Measurements from ENCODE around the gene KCTD14. TPM values are rescaled to one million over a fixed set of nuclear protein-coding genes. Genes with fewer than 3 reads are reported as not detected.

The KCTD14 gene
- total RNA-seq, 1 experiment from 2014 or later, result 1.6 TPM

DNA sequence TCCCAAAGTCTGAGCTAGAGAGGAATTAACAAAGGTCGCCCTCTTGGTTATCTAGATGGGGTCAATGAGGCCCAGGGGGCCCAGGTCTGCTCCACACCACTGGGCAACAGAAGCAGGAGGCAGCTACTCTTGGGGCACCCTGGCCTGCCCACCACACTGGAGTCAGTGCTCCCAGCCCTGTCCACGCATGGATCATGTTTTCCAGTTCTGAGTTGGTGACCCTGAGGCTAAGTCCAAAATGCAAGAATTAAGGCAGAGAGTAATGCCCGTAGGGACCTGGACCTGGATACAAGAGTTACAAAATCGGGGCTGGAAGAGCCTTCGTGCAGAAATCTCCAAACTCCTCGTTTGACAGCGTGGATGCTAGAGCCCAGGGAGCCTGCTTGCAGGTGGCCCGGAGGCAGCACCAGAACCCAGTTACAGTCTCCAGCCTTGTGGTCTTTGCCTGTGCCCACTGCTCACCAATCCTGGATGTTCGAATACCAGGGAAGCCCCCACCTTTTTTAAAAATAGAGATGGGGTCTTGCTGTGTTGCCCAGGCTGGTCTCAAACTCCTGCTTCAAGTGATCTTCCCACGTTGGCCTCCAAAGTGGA lies 34.5 kb upstream of the KCTD14 start:
- Histone ChIP-seq H4K20me1 (ENCODE audit: low read length) (no peaks in the 10 kb centered on the region), H3K27me3 (ENCODE audit: low read length) (no peaks in the 10 kb centered on the region), H3K27ac (ENCODE audit: low read length) (no peak overlapping the region), H3K9ac (ENCODE audit: low read length) (no peak overlapping the region), H3K4me1 (ENCODE audit: insufficient read depth, low read length) (no peaks in the 10 kb centered on the region), H3K79me2 (ENCODE audit: low read length) (no peaks in the 10 kb centered on the region), H3K4me2 (ENCODE audit: low read length) (no peak overlapping the region), H3F3A (ENCODE audit: low read length, unreplicated experiment) (no peaks in the 10 kb centered on the region), H3K9me2 (replicated peaks; ENCODE audit: low read length) (no peaks in the 10 kb centered on the region), H3K4me3 (ENCODE audit: low read length) (no peak overlapping the region), H3K36me3 (ENCODE audit: low read depth, low read length) (no peaks in the 10 kb centered on the region), H3K9me3 (ENCODE audit: low read length) (no peaks in the 10 kb centered on the region), H2AFZ (ENCODE audit: low read length) (no peak overlapping the region)
- CTCF ChIA-PET, result no interaction called here
- DNase-seq, result no peak
- intact Hi-C loops (cut with micrococcal nuclease), result no loop called here
- TF ChIP-seq EZH2 (IDR thresholded peaks at IDR 0.05; ENCODE audit: low read length, unreplicated experiment) (no peak), EZH2phosphoT487 (IDR thresholded peaks at IDR 0.05; ENCODE audit: borderline replicate concordance, low read length) (no peak)
- TF ChIP-seq, protein P1, sequence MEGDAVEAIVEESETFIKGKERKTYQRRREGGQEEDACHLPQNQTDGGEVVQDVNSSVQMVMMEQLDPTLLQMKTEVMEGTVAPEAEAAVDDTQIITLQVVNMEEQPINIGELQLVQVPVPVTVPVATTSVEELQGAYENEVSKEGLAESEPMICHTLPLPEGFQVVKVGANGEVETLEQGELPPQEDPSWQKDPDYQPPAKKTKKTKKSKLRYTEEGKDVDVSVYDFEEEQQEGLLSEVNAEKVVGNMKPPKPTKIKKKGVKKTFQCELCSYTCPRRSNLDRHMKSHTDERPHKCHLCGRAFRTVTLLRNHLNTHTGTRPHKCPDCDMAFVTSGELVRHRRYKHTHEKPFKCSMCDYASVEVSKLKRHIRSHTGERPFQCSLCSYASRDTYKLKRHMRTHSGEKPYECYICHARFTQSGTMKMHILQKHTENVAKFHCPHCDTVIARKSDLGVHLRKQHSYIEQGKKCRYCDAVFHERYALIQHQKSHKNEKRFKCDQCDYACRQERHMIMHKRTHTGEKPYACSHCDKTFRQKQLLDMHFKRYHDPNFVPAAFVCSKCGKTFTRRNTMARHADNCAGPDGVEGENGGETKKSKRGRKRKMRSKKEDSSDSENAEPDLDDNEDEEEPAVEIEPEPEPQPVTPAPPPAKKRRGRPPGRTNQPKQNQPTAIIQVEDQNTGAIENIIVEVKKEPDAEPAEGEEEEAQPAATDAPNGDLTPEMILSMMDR (conservative IDR thresholded peaks at IDR 0.05; ENCODE audit: low read depth, low read length), result no peak
- BruUV-seq (replicated peaks), result no TSS peak
- no peak for ATAC-seq
- POLR2A ChIA-PET (ENCODE audit: unreplicated experiment), result no interaction called here

- Histone ChIP-seq H3K36me3 (ENCODE audit: low read depth, low read length) (no peaks in the 10 kb centered on the region), H3K4me3 (ENCODE audit: low read length) (no peak overlapping the region), H3K27ac (ENCODE audit: low read length) (no peak overlapping the region), H3K9ac (ENCODE audit: low read length) (no peak overlapping the region), H3K4me2 (ENCODE audit: low read length) (no peak overlapping the region), H3F3A (ENCODE audit: low read length, unreplicated experiment) (no peaks in the 10 kb centered on the region), H3K9me3 (ENCODE audit: low read length) (no peaks in the 10 kb centered on the region), H4K20me1 (ENCODE audit: low read length) (no peaks in the 10 kb centered on the region), H3K27me3 (ENCODE audit: low read length) (no peaks in the 10 kb centered on the region), H3K79me2 (ENCODE audit: low read length) (no peaks in the 10 kb centered on the region), H3K9me2 (replicated peaks; ENCODE audit: low read length) (no peaks in the 10 kb centered on the region), H2AFZ (ENCODE audit: low read length) (no peak overlapping the region), H3K4me1 (ENCODE audit: insufficient read depth, low read length) (peaks cover 9% of the 10 kb centered on the region)
- DNase-seq (no peak), ATAC-seq (no peak)
- no peak for TF ChIP-seq EZH2 (IDR thresholded peaks at IDR 0.05; ENCODE audit: low read length, unreplicated experiment)
- no peak for TF ChIP-seq EZH2phosphoT487 (IDR thresholded peaks at IDR 0.05; ENCODE audit: borderline replicate concordance, low read length)
- TF ChIP-seq, protein P1 (conservative IDR thresholded peaks at IDR 0.05; ENCODE audit: low read depth, low read length), result no peak
- intact Hi-C loops (cut with micrococcal nuclease), result no loop called here
- ChIA-PET POLR2A (ENCODE audit: unreplicated experiment) (no interaction called here), CTCF (no interaction called here)
- no TSS peak for BruUV-seq (replicated peaks)
Measured at GRCh38 chr11:78056093-78056492, 33.0 kb upstream of the KCTD14 start.

DNA sequence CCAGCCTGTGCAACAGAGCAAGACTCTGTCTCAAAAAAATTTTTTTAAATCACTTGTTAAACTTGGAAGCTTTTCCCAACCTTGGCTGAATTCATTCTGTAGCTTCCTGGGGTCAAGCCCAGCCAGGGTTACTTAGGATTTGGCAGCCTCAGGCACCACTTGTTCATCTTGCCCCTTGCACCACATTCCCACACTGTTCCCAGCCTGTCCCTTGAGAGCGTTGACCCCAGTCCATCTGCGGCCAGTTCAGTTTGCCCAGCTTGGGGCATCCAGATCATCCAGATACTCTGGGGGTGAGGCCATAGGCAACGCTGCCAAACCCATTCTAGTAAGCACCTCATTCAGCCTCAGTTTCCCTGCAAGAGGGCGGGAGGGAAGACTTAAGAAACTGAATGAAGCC lies 31.9 kb upstream of the KCTD14 start:
- Histone ChIP-seq H3K4me1 (ENCODE audit: insufficient read depth, low read length) (peaks cover 15% of the 10 kb centered on the region), H3F3A (ENCODE audit: low read length, unreplicated experiment) (no peaks in the 10 kb centered on the region), H3K9me3 (ENCODE audit: low read length) (no peaks in the 10 kb centered on the region), H3K4me2 (ENCODE audit: low read length) (no peak overlapping the region), H3K27ac (ENCODE audit: low read length) (no peak overlapping the region), H4K20me1 (ENCODE audit: low read length) (no peaks in the 10 kb centered on the region), H3K36me3 (ENCODE audit: low read depth, low read length) (no peaks in the 10 kb centered on the region), H3K4me3 (ENCODE audit: low read length) (no peak overlapping the region), H3K9me2 (replicated peaks; ENCODE audit: low read length) (no peaks in the 10 kb centered on the region), H3K79me2 (ENCODE audit: low read length) (no peaks in the 10 kb centered on the region), H2AFZ (ENCODE audit: low read length) (no peak overlapping the region), H3K27me3 (ENCODE audit: low read length) (no peaks in the 10 kb centered on the region), H3K9ac (ENCODE audit: low read length) (no peak overlapping the region)
- BruUV-seq (replicated peaks), result no TSS peak
- CTCF ChIA-PET, result no interaction called here
- TF ChIP-seq EZH2phosphoT487 (IDR thresholded peaks at IDR 0.05; ENCODE audit: borderline replicate concordance, low read length) (no peak), EZH2 (IDR thresholded peaks at IDR 0.05; ENCODE audit: low read length, unreplicated experiment) (no peak)
- TF ChIP-seq, protein P1 (conservative IDR thresholded peaks at IDR 0.05; ENCODE audit: low read depth, low read length), result no peak
- POLR2A ChIA-PET (ENCODE audit: unreplicated experiment), result no interaction called here
- ATAC-seq (no peak), DNase-seq (no peak)
- intact Hi-C loops (cut with micrococcal nuclease), result no loop called here

Measured in PC-3 (cell line).